GM13977 (cell line): Measurements from ENCODE around the gene HMOX2.

Experiments
- DNase-seq: peaks from one replicate; pipeline ENCODE4 v3.0.0; 2012; ENCODE audit warnings: low spot score
- CTCF ChIP-seq: IDR thresholded peaks from 2 replicates; pipeline ENCODE4 v1.5.1; 2012; ENCODE audit warnings: mild to moderate bottlenecking, control low read depth; ENCODE audit not compliant: insufficient read depth; ENCODE audit errors: extremely low read depth, missing control alignments
- in situ Hi-C: fragments of 300-500 bp; cut with MboI; formaldehyde crosslinking; loops from one replicate; pipeline ENCODE4 v1.12.0; 2022; ENCODE audit warnings: low sequenced_read_pairs, low pct_unique_long_range_greater_than_20kb, mixed read lengths, inconsistent platforms; ENCODE audit not compliant: unreplicated experiment

HMOX2 gene

GRCh38 chr16:4517812-4518680, 41.8 kb downstream of the HMOX2 start:
- DNase-seq, result no peak
- in situ Hi-C loops, result no loop called here
- TF ChIP-seq CTCF, result peak; percentile 60

- in situ Hi-C loops, result no loop called here
- DNase-seq, result no peak
Measured at GRCh38 chr16:4519274-4520058, 43.3 kb downstream of the HMOX2 start.

GRCh38 chr16:4520913-4521312, 44.7 kb downstream of the HMOX2 start:
- no peak for TF ChIP-seq CTCF
- DNase-seq, result no peak
- in situ Hi-C loops, result no loop called here

More at GRCh38 chr16:4519274-4520058, 43.3 kb downstream of the HMOX2 start:
- no peak for TF ChIP-seq CTCF

GRCh38 chr16:4522051-4522581, 45.9 kb downstream of the HMOX2 start:
- DNase-seq, result no peak
- no peak for TF ChIP-seq CTCF
- in situ Hi-C loops, result no loop called here

GRCh38 chr16:4523686-4524085, 47.5 kb downstream of the HMOX2 start:
- in situ Hi-C loops, result no loop called here
- no peak for TF ChIP-seq CTCF
- DNase-seq, result no peak

GRCh38 chr16:4524571-4524970, 48.4 kb downstream of the HMOX2 start:
- no peak for DNase-seq
- in situ Hi-C loops, result no loop called here

More at GRCh38 chr16:4524571-4524970, 48.4 kb downstream of the HMOX2 start:
- TF ChIP-seq CTCF, result no peak
